GM10847 (cell line): Measurements from ENCODE around the gene SLAMF9.

Experiments used
- POLR2A ChIP-seq: IDR thresholded peaks from 2 replicates; pipeline ENCODE4 v1.6.1; 2011; ENCODE audit not compliant: insufficient read length; ENCODE audit errors: extremely low read depth

Gene SLAMF9

GRCh38 chr1:159981351-159982055 lies 27.5 kb upstream of the SLAMF9 start:
- no peak for TF ChIP-seq POLR2A

- TF ChIP-seq POLR2A: no peak
These were observed 26.7 kb upstream of the SLAMF9 start for GRCh38 chr1:159980786-159981185.

GRCh38 chr1:159980076-159980475 lies 26.0 kb upstream of the SLAMF9 start:
- TF ChIP-seq POLR2A: no peak

- no peak for TF ChIP-seq POLR2A
These were observed 25.2 kb upstream of the SLAMF9 start for GRCh38 chr1:159979257-159979656.

- no peak for TF ChIP-seq POLR2A
These were observed 24.0 kb upstream of the SLAMF9 start for GRCh38 chr1:159978107-159978398.

- TF ChIP-seq POLR2A: no peak
These were observed 23.5 kb upstream of the SLAMF9 start for GRCh38 chr1:159977364-159978106.

GRCh38 chr1:159974350-159974965 lies 20.4 kb upstream of the SLAMF9 start:
- no peak for TF ChIP-seq POLR2A

GRCh38 chr1:159973350-159973940 lies 19.4 kb upstream of the SLAMF9 start:
- no peak for TF ChIP-seq POLR2A

GRCh38 chr1:159972443-159973205 lies 18.6 kb upstream of the SLAMF9 start:
- no peak for TF ChIP-seq POLR2A

GRCh38 chr1:159970932-159971342 lies 16.9 kb upstream of the SLAMF9 start:
- TF ChIP-seq POLR2A: no peak

GRCh38 chr1:159968901-159969300 lies 14.9 kb upstream of the SLAMF9 start:
- no peak for TF ChIP-seq POLR2A

GRCh38 chr1:159965263-159965662 lies 11.2 kb upstream of the SLAMF9 start:
- no peak for TF ChIP-seq POLR2A

GRCh38 chr1:159964144-159964543 lies 10.1 kb upstream of the SLAMF9 start:
- no peak for TF ChIP-seq POLR2A

GRCh38 chr1:159962176-159962575 lies 8.1 kb upstream of the SLAMF9 start:
- no peak for TF ChIP-seq POLR2A

- no peak for TF ChIP-seq POLR2A
These were observed 7.6 kb upstream of the SLAMF9 start for GRCh38 chr1:159961636-159962035.
